ENCODE measurements around the gene KCTD7.
A peak's percentile ranks its signal among the peaks of the same experiment; 100 is the strongest.
"Not testable (repeated sequence)": the region's sequence is repeated elsewhere in the genome, so short reads cannot be mapped to it uniquely, and the experiment has no call there.

Gene KCTD7

DNA sequence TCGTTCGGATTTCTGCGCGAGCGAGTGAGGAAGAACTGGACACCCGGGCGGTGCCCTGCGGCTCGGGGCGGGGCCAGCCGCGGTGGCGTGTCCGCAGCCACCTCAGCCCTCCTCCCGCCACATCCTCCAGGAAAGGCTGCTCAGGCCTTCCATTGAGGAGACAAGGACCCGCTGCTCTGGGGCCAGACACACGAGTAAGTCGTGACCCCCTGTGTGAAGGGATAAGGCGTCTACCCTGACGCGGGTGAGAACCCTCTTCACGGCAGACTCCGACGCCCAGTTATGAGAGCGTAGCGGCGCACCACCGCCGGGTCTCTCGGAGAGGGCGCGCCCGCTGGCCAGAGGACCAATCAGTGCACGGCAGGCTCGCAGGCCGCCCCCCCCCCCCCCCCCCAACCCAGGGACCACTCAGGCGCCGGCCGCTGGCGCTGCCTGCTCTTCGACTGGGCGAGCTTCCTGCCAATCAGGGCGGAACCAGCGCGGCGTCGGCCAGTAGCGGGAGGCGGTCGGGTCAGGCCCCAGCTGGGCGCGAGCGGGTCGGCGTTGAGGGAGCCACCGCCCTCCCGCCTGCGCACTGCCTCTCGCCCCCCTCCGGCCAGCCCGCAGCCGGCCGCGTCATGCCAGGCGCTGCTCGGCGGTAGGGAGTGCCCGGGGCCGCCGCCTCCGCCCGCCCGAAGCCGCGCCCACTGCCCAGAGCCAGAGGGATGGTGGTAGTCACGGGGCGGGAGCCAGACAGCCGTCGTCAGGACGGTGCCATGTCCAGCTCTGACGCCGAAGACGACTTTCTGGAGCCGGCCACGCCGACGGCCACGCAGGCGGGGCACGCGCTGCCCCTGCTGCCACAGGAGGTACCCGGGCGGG lies at the start of gene KCTD7:
KCTD7 (plus strand) TSS at position 521 of the 861 bp plus-strand sequence; CDS start at position 705, 184 bp downstream.
- DNase-seq: peak; percentile 93 to 96

DNA sequence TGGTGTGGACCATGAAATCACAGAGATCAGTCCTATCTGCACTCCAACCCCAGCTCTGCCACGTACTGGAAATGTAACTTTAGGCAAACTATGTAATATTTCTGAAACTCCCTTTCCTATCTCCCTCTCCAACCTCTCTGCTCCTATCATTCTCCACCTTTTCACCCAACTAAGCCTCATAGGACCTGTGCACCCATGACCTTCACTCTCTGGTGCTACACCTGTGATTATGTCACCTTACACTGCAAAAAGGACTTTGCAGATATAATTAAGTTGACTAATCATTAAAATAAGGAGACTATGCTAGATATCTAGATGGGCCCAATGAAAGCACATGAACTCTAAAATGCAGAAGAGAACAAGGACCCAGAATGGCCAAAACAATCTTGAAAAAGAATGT lies 48.3 kb upstream of the KCTD7 start:
- DNase-seq: not testable (repeated sequence)

DNA sequence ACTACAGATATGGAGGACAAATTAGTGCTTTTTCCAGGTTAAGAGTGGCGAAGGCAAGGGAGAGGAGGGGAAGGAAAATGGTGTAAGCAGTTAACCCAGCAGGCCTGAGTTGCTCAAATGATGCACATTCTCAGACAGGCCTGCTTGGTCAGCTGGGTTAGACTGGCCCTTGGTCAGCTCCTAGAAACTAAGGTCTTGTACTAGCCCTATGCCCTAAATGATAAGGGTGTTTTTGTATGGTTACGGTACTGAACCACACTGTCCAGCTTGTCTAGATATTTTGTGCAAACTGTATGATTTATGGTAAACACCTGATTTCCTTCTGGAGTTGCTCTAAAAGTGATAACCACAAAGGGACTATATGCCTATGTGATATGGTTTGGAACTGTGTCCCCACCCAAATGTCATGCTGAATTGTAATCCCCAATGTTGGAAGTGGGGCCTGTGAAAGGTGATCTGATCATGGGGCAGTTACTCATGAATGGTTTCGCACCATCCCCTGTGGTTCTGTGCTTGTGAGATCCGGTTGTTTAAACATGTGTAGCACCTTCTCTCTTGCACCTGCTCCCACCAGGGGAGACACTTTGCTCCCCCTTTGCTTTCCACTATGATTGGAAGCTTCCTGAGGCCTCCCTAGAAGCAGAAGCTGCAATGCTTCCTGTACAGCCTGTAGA lies 45.7 kb upstream of the KCTD7 start:
- DNase-seq: not testable (repeated sequence)

DNA sequence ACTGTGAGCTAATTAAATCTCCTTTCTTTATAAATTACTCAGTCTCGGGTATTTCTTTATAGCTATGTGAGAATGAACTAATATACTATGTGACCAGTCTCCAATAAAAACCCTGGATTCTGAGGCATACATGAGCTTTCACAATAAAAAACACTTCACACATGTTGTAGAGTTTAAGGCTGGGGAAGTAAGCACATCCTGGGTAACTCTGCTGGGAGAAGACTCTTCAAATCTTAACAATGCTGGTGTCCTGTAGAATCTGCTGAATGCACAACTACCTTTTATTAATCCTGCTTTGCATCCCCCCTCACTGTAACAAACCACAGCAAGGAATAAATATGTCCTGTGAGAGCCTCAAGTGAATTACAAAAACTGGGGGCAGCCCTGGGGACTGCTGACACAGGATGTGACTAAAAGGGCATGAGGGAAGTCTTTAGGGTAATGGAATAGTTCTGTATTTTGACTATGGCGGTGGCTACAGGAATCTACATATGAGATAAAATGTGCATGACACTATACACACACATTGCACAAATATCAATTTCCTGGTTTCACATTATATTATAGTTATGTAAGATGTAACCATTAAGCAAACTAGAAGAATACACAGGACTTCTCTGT lies 45.1 kb upstream of the KCTD7 start:
- peak in 1 of 2 experiments; percentile 10 for DNase-seq

DNA sequence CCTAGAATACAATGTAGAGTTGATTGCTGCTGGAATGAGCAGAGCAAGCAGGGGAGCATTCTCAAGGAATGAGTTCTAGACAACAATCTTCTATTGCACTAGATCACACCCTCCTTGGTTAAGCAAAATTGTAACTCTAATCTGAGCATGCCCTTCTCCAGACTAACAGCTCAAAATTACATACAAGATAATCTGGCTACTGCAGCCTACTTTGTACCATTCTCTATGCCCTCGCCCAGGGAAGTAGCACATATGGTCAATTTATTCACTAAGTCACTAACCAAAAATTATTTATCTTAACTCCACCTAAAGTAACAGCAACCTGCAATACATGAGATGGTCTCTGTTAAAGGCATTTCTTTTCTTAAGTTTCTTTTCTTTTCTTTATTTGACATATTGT lies 42.5 kb upstream of the KCTD7 start:
- DNase-seq: no peak

DNA sequence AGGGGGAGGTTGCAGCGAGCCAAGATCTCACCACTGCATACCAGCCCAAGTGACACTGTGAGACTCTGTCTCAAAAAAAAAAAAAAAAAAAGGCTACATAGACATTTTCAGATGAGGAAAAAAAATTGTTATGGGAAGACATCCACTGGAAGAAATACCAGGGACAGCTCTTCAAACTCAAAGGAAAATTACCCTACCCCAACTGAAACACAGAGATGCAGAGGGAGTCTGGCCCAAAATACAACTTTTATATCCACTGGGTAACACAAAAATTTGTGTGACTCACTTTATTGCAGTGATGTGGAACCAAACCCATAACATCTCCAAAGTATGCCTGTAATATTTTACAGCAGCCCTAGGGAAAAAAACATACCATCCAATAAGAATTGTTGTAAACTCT lies 40.5 kb upstream of the KCTD7 start:
- DNase-seq: not testable (repeated sequence)

DNA sequence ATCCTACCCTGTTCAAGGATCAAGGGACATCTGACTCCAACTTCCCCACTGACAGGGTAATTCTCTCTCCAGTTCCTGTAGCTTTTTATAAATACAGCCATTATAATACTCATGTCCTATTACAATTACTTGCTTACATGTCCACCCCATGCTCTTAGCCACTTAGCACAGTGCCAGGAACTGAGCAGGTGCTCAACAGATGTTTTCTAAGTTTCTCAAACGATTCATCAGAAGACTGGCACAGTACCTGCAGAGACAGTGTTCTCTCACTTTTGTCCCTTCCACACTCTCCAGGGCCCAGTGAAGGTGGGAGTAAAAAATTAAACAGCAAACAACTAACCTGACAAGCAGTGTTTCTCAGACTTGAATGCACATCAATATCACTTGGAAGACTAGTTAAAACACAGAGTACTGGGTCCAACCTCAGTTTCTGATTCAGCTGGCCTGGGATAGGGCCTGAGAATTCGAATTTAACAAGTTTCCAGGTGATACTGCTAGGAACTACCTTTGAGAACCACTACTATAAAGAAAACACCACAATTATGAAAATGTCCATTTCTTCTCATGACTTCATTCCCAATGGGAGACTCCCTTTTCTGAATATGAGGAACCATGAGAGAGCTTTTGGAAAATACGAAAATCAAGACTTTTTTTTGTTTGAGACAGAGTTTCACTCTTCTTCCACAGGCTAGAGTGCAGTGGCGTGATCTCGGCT lies 39.7 kb upstream of the KCTD7 start:
- not testable (repeated sequence) for DNase-seq

DNA sequence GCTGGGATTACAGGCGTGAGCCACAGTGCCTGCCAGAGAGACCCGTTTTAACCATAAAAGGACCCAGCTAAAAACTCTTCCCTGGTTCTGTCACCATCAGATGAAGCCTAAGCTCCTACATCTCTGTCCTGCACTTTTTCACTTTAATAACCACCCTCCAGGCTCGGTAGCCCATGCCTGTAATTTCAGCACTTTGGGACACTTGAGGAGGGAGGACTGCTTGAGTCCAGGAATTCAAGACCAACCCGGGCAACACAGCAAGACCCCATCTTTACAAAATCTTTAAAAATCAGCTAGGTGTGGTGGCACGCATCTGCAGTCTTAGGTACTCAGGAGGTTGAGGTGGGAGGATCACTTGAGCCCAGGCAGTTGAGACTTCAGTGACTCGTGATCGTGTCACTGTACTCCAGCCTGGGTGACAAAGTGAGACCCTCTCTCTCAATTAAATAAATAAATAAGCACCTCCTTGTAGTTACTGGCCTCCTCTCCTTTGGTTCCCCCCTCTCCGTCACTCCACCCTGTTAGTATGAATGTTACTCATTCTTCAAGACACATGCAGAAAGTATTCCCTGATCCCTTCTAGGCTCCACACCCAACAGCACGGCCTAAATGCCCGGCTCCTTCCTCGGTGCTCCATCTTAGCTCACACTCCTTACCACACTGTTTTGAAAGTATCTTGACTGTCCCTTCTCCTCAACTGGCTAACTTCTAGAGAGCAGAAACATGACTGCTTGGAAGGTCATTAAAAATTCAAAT lies 38.2 kb upstream of the KCTD7 start:
- DNase-seq: not testable (repeated sequence)

DNA sequence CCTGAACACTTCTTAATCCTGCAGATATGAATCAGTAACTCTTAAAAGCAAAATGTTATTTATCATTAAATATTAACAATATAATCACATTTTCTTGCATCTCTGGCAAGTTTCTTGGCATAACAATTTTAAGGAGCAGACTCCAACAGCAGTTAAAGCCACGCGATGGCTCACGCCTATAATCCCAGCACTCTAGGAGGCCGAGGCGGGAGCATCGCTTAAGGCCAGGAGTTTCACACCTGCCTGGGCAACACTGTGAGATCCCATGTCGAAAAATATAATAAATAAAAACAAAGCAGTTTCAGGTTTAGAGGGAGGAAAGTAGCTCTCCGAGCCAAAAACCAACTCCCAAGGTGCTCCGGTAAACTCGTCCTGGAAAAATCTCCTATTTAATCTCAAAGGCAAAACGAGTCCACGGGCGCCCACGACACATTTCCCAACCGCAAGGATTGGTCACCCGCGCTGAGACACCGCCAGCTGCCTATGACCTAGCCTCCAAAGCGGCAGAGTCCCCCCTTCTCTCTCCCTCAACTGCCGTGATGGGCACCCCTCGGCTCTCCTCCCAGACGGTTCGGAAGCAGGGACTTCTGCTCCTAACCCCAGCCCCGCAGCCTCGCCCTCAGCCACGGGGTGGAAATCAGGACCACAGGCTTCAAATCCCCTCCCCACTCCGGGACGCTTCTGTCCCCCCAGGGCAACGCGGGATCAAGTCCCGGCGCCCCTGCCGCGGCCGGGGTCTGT lies 37.5 kb upstream of the KCTD7 start:
- not testable (repeated sequence) for DNase-seq

DNA sequence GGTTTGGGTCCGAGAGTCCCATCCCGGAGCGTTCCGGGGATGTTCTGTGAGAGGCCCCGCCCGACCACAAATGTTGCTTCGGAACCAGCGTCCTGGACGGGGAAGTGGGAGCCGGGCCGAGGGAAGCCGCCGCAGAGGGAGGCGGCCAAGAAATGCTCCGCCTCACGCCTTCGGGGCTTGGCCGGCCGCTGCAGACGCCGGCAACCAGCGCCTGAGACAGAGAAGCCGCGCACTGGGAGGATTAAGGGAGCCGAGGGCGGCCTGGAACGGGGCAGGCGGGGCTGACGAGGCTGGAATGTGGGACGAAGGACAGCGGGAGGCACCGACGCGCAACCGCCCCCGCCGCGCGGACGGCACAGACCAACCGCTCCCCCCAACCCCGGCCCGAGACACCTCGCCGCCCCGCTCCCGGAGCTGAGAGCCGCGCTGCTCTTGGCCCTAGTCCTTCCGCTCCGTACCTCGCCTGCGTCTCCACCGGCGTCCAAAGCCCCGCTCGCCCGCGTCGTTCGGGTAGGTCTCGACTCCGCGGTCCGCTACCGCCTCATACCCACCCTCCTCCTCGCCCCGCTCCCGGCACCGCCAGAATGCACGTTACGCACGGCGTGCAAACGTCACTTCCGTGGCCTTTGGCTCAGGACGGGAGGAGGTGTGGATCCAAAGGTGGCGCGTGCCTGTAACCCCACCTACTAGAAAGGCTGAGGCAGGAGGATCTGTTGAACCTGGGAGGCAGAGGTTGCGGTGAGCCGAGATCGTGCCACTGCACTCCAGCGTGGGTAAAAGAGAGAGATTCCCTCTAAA lies 36.7 kb upstream of the KCTD7 start:
- DNase-seq: peak; percentile 72 to 82

DNA sequence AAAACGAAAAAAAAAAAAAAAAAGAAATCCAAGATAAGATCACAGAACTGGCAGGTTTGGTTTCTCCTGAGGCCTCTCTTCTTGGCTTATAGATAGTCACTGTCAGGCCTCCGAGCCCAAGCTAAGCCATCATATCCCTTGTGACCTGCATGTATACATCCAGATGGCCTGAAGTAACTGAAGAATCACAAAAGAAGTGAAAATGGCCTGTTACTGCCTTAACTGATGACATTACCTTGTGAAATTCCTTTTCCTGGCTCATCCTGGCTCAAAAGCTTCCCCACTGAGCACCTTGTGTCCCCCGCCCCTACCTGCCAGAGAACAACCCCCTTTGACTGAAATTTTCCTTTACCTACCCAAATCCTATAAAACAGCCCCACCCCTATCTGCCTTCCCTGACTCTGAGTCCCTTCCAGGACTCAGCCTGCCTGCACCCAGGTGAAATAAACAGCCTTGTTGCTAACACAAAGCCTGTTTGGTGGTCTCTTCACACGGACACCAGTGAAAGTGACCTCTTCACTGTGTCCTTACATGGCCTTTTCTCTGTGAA lies 36.0 kb upstream of the KCTD7 start:
- not testable (repeated sequence) for DNase-seq

DNA sequence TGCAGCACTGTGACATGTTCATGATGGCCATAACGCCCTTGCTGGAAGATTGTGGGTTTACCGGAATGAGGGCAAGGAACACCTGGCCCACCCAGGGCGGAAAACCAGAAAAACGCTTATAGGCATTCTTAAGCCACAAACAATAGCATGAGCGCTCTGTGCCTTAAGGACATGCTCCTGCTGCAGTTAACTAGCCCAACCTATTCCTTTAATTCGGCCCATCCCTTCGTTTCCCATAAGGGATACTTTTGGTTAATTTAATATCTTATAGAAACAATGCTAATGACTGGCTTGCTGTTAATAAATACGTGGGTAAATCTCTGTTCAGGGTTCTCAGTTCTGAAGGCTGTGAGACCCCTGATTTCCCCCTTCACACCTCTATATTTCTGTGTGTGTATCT lies 34.6 kb upstream of the KCTD7 start:
- DNase-seq: not testable (repeated sequence)

DNA sequence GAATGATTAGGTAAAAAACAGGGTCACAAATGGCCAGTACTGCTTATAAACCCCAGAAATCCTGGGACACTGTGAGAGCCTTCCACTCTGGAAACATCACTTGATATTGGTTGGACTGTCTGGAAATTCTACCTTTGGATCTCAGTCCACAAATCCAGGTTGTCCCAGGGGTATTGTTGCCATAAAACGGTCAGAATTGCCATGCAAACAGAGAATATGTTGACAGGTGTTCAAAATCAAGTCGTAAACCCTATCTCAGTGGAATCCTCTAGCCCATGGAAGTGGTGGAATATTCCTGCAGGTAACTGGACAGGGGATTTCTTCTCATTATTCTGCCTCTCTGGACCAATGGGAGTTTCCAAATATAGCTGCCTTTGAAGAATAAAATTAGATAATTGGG lies 31.2 kb upstream of the KCTD7 start:
- DNase-seq: no peak

DNA sequence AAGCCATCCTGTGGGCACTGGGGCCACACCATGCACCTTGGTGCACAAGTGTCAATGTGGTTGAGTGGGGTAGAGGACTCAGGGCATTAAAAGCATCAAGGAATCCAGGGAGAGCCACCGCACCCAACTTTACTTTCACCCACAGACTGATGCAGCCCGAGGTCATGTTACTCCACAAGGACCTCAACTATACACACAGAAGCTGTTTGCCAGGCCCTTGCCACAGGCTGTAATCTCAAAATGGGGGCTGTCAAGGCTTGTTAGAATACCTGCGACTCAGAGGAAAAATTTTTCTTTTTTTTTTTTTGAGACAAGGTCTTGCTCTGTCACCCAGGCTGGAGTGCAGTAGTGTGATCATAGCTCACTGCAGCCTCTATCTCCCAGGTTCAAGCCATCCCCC lies 26.5 kb upstream of the KCTD7 start:
- DNase-seq: no peak

DNA sequence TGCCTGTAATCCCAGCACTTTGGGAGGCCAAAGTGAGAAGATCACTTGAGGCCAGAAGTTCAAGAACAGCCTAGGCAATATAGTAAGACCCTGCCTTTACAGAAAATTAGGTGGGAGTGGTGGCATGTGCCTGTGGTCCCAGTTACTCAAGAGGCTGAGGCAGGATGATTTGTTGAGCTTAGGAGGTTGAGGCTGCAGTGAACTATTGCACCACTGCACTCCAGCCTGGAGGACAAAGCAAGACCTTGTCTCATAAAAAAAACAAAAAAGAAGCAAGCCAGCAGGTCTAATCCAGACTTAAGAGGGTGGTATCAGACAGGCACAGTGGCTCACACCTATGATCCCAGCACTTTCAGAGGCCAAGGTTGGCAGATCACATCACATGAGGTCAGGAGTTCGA lies 24.5 kb upstream of the KCTD7 start:
- DNase-seq: no peak

DNA sequence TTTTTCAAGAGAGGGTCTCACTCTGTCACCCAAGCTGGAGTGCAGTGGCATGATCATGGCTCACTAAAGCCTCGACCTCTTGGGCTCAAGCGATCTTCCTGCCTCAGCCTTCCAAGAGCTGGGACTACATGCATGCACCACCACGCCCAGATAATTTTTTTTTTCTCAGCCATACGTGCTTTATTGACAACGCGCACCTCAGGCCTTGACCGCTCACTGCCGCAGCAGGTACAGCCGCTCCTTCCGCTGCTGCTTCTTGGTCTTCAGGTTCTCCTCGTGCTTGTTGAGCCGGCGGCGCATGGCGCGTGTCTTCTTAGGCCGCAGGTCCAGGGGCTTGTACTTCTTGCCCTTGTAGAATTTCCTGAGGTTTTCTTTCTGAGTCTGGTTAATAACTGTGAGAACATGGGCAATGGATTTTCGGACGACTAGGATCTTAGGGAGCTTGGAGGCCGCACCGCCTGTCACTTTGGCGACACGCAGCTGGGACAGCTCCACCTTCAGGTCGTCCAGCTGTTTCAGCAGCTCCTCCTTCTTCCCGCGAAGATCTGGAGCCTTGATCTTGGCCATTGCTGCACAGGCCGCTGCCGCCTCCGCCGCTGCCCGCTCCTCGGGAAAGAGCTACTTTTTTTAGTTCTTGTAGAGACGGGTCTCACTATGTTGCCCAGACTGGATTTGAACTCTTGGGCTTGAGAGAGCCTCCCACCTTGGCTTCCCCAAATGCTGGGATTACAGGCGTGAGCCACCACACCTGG lies 22.0 kb upstream of the KCTD7 start:
- not testable (repeated sequence) for DNase-seq

DNA sequence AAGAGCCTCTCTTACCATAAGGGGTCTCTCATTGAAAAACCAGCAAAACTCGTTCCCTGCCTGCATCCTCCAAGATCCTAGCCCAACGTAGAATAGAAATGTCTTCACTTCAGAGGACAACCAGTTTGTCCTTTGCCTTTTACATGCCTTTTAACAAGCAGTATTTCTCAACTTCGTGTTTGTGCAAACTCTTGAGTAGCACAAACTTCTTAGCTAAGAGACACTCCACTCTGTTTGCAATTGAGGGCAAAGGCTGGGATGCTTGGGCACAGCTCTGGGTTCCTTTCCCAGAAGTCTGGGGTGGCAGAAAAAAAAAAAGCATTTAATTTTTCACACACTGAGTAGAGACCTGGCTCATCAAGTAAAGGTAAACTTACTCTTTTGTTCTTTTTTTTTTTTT lies 19.5 kb upstream of the KCTD7 start:
- no peak for DNase-seq

DNA sequence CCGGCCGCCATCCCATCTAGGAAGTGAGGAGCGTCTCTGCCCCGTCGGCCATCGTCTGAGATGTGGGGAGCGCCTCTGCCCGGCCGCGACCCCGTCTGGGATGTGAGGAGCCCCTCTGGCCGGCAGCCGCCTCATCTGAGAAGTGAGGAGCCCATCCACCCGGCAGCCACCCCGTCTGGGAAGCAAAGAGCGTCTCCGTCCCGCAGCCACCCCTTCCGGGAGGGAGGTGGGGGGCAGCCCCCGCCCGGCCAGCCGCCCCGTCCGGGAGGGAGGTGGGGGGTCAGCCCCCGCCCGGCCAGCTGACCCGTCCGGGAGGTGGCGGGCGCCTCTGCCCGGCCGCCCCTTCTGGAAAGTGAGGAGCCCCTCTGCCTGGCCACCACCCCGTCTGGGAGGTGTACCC lies 14.1 kb upstream of the KCTD7 start:
- not testable (repeated sequence) for DNase-seq

DNA sequence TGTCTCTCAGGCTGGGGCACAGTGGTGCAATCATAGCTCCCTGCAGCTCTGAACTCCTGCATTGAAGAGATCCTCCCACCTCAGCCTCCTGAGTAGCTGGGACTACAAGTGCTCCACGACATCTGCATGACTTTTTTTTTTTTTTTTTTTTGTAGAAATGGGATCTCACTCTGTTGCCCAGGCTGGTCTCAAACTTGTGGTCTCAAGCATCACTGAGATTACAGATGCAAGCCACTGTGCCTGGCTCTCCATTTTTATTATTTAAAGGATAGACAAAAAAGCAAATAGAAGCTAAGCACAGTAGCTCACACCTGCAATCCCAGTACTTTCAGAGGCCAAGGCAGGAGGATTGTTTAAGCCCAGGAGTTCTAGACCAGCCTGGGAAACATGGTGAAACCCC lies 13.0 kb upstream of the KCTD7 start:
- DNase-seq: no peak

DNA sequence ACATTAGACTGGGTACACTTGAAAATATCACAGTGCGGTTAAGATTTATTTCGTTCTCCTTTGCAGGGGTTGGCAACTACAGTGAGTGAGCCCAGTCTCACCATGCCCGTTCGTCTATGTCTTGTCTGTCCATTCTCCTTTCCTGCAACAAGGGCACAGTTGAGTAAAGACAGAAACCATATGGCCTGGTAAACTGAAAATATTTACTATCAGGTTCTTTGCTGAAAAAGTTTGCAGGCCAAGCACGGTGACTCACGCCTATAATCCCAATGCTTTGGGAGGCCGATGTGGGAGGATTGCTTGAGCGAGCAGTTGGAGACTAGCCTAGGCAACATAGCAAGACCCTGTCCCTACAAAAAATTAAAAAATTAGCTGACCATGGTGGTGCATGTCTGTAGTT lies 11.4 kb upstream of the KCTD7 start:
- no peak for DNase-seq
